NCI-H187 (cell line): ENCODE measurements around the gene TUBGCP3.

ENCODE experiments used
- DNase-seq, 2 experiments: peaks; one replicate each; lab custom pipeline; 2025; lab: John Stamatoyannopoulos, UW

The TUBGCP3 gene

DNA sequence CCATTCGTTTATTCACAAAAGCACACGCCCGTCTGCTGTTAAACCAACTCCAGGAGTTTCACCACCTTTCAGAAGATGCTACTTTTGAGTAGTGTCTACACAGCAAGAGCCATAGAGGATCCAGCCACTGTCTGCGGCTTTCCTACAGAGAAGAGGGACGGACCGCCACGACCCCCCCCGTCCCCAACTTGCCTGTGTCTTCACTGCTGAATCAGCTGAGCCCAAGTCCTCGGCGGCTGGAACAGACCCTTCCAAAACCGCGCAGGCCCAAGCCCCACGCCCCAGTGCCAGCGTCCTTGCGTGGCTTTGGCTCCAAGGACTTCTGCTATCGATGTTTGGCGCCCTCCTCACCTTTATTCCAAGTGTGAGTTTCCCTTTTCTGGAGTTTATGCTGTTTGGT is 146.7 kb downstream of the TUBGCP3 start:
- DNase-seq: no peak

- no peak for DNase-seq
Measured at GRCh38 chr13:112438515-112438914, 149.4 kb downstream of the TUBGCP3 start.

DNA sequence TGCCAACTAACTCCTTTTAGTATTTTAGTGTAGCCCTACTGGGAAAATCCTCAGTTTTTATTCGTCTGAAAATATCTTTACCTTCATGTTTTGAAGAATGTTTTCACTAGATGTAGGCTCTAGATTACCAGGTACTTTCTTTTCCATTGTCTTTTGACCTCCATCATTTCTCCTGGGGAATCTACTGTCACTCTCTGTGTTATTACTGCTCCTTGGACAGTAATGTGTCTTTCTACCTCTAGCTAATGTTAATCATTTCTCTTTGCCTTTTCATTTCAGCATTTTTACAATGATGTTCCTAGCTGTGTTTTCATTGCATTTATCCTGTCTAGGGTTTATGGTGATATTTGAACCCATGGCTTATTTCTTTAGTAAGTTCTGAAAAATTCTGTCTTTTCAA is 149.9 kb downstream of the TUBGCP3 start:
- DNase-seq: no peak

- DNase-seq: no peak
Measured at GRCh38 chr13:112435973-112436372, 152.0 kb downstream of the TUBGCP3 start.
